ENCODE results near the gene MCOLN1. TPM values are rescaled to one million over a fixed set of nuclear protein-coding genes. Genes with fewer than 3 reads are reported as not detected.

Gene MCOLN1
- total and polyA plus RNA-seq, 9 of the 15 experiments (the other 6 are each of a cell fraction or from before 2014, with no cell fraction given), result 0.25 to 15.4 (median 7.1) TPM

DNA sequence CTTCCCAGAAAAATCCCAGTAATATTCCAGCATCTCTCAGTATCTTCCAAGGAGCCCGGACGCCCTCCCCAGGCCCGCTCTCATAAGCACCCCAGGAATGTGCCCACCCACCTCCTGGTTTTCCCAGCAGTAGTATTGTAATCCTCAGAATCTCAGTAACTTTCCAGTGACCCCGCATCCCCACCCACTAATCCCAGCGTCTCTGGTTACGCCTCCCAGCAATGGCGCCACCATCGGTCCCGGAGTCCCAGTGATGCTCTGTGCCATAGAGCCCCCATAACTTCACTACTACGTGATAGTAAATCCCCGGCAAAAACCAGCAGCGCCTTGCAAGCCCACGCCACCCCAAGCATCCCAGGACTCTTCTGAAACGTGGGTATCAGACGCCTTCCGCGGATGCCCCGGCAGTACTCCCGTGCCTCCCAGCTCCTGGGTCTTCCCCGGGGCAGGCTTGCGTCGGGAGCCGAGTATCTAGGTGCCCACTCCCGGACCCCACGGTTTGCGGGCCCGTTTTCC lies 12.2 kb downstream of the MCOLN1 start (continued):
- TF ChIP-seq, protein P1, sequence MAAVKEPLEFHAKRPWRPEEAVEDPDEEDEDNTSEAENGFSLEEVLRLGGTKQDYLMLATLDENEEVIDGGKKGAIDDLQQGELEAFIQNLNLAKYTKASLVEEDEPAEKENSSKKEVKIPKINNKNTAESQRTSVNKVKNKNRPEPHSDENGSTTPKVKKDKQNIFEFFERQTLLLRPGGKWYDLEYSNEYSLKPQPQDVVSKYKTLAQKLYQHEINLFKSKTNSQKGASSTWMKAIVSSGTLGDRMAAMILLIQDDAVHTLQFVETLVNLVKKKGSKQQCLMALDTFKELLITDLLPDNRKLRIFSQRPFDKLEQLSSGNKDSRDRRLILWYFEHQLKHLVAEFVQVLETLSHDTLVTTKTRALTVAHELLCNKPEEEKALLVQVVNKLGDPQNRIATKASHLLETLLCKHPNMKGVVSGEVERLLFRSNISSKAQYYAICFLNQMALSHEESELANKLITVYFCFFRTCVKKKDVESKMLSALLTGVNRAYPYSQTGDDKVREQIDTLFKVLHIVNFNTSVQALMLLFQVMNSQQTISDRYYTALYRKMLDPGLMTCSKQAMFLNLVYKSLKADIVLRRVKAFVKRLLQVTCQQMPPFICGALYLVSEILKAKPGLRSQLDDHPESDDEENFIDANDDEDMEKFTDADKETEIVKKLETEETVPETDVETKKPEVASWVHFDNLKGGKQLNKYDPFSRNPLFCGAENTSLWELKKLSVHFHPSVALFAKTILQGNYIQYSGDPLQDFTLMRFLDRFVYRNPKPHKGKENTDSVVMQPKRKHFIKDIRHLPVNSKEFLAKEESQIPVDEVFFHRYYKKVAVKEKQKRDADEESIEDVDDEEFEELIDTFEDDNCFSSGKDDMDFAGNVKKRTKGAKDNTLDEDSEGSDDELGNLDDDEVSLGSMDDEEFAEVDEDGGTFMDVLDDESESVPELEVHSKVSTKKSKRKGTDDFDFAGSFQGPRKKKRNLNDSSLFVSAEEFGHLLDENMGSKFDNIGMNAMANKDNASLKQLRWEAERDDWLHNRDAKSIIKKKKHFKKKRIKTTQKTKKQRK (IDR thresholded peaks at IDR 0.05; ENCODE audit: borderline replicate concordance, low read depth, low read length), result no peak
- TF ChIP-seq, protein P2, sequence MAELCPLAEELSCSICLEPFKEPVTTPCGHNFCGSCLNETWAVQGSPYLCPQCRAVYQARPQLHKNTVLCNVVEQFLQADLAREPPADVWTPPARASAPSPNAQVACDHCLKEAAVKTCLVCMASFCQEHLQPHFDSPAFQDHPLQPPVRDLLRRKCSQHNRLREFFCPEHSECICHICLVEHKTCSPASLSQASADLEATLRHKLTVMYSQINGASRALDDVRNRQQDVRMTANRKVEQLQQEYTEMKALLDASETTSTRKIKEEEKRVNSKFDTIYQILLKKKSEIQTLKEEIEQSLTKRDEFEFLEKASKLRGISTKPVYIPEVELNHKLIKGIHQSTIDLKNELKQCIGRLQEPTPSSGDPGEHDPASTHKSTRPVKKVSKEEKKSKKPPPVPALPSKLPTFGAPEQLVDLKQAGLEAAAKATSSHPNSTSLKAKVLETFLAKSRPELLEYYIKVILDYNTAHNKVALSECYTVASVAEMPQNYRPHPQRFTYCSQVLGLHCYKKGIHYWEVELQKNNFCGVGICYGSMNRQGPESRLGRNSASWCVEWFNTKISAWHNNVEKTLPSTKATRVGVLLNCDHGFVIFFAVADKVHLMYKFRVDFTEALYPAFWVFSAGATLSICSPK (IDR thresholded peaks at IDR 0.05; ENCODE audit: borderline replicate concordance), result no peak
- TF ChIP-seq RFX5 (IDR thresholded peaks at IDR 0.05; ENCODE audit: low read depth, low read length) (no peak), ARID2 (IDR thresholded peaks at IDR 0.05) (no peak), SMARCA5 (IDR thresholded peaks at IDR 0.05) (no peak), FOXJ2 (tag; IDR thresholded peaks at IDR 0.05) (no peak), ZNF224 (CRISPR knock-in tag; IDR thresholded peaks at IDR 0.05) (no peak), SETDB1 (IDR thresholded peaks at IDR 0.05; ENCODE audit: low read length) (no peak), CCAR2 (IDR thresholded peaks at IDR 0.05; ENCODE audit: low read depth, low read length) (no peak), ZBTB7A (IDR thresholded peaks at IDR 0.05; ENCODE audit: borderline replicate concordance, control insufficient read depth, low read depth, low read length) (peak; percentile 0; the same call in 1 of the 2 replicates), COPS2 (conservative IDR thresholded peaks at IDR 0.05) (no peak), NFYB (IDR thresholded peaks at IDR 0.05; ENCODE audit: extremely low read depth, insufficient read length) (no peak), ZNF764 (CRISPR knock-in tag; IDR thresholded peaks at IDR 0.05; ENCODE audit: low read depth) (no peak), ZNF239 (CRISPR knock-in tag; IDR thresholded peaks at IDR 0.05) (no peak), ZC3H11A (IDR thresholded peaks at IDR 0.05; ENCODE audit: low read depth, low read length) (no peak), RBM34 (IDR thresholded peaks at IDR 0.05; ENCODE audit: borderline replicate concordance, insufficient read depth, low read length) (no peak)
- TF ChIP-seq, protein P3, sequence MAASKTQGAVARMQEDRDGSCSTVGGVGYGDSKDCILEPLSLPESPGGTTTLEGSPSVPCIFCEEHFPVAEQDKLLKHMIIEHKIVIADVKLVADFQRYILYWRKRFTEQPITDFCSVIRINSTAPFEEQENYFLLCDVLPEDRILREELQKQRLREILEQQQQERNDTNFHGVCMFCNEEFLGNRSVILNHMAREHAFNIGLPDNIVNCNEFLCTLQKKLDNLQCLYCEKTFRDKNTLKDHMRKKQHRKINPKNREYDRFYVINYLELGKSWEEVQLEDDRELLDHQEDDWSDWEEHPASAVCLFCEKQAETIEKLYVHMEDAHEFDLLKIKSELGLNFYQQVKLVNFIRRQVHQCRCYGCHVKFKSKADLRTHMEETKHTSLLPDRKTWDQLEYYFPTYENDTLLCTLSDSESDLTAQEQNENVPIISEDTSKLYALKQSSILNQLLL (CRISPR knock-in tag; IDR thresholded peaks at IDR 0.05; ENCODE audit: borderline replicate concordance), result no peak

Measured in K562 (cell line).